DMS79 (cell line): ENCODE measurements around the gene HECW1.
"Not testable (repeated sequence)": the region's sequence is repeated elsewhere in the genome, so short reads cannot be mapped to it uniquely, and the experiment has no call there.

Experiments
- DNase-seq: peaks from one replicate; lab custom pipeline; 2025; lab: John Stamatoyannopoulos, UW

Gene HECW1

DNA sequence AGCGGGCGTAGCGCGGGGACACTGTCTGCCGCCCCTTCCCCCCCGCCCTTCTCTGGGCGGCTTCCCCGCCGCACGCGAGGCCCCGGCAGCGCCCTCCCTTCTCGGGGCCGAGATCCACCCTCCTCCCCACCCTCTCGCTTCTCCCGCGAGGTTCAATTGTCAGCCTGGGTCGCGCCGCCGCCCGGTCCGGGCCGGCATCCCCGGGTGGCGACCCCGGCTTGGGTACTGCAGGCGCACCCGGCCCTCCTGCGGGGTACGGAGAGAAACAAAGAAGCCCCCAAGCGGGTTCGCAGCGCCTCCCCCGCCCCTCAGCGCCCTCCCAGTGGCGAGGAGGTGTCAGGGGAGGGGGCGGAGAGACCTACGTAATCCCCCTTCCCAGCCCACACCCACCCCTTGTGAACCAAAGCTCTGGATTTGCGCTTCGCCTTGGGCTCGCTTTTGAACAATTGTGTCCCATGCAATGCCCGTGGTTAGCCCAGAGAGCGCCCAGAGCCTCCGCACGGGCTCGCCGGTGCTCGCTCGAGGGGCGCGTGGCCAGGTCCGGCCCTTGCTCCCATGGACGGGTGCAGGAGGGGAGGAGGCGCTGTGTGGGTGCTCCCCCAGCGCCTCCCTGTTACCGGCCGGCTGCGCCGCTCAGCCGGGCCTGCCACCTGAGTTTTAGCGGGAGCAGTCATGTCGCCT is 634 bp downstream of the HECW1 start:
- DNase-seq = no peak

DNA sequence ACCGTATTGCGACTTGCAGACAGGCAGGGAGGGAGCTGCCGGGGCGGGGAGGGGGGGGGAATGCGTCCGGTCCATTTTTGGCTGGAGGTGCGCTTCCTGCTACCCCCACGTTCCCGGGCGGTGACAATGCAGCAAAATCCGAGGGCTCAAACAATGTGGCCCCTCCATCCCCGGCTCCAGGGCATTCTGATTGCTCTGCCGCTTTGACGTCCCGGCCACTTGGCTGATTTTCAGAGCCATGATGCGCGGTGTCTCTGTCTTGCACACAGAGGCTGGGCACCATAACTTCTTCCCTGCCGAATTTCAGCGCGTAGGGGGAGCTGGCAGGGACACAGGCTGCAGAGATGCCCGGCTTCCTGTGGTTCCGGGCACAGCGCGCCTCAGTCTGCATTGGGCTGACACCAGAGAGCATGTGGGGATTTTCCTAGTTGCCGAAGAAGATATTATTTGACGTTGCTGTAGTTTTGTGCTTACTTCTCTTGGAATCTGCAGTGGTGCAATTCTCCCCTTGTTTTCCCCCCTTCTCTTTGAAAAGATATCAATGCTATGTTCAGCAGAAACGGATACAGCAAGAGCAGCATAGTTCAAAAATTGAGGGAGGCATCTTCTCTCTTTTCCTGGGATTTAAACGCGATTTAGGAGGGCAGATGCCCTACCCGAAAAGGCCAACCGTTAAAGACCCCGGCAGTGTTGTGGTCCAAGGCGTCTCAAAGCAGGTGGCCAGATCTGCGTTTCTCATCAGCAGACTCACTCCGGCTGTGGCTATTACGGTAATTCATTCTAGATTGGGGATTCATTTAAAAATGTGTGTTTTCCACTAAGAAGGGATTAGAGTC is 1.4 kb downstream of the HECW1 start:
- no peak for DNase-seq

DNA sequence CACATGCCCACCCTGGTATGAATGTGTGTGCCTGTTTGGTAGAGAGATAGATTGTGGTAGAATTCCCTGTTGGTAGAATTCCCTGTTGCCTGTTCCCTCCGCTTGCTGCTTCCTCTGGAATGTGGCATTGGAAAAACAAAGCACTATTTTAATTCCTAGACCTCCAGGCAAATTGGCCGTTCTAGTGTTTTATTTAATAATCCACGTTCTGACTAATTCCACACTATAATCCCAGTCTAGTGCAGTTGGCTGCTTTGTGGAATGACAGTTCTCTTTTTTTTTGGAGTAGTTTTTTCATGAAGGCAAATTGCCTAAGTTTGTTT is 2.0 kb downstream of the HECW1 start:
- no peak for DNase-seq

DNA sequence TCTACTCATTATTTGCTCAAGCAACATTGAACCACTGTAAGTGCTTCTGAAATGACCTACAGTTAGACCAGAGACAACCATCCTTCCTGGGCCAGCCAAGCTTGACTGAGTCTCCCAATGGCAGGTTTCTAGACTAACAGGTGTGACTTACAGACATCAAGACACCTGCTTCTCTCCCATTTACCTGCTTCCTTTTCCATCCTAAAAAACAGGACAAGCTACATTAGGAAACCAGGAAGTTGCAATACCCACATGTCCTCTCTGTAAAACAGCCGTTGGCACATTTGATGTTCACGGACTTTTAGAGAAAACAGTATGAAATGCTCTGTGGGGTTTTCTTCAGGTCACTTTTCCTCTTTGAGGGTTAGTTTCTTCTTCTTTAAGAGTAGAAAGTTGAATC is 4.0 kb downstream of the HECW1 start:
- no peak for DNase-seq

DNA sequence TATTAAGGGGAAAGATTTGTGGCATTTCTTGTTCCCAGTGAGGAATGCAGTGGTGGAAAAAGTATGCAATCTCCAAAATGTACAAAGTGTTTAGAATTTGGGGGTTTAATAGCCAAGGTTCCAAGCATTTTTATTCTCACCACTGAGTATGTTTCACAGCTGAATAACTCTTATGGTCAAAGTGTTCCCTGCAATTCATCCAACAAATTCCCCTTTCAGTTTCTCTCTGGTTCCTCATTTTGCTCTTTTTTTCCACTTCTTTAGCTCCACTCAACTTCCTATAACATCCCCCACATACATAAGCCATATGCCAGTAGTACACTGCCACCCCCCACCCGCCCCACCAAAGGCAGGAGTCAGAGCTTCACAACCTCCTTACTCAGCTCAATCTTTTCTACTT is 4.6 kb downstream of the HECW1 start:
- no peak for DNase-seq

DNA sequence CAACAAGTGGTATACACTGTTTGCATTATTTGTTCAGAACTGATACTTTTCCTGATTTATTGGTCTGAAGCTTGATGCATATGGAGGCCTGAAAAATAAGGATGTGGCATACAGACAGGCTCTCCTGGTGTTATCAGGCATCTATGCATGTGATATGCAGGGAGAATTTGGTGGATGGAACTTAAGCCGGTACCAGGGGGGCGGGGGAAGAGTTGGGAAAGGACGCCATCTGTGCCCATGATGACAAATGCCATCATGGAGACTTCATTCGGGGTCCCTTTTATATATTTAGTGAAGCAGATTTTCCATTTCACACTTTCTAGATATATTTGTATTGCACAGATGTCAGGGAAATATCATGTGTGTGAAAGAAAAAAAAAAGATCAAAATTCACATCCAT is 5.4 kb downstream of the HECW1 start:
- DNase-seq = no peak

DNA sequence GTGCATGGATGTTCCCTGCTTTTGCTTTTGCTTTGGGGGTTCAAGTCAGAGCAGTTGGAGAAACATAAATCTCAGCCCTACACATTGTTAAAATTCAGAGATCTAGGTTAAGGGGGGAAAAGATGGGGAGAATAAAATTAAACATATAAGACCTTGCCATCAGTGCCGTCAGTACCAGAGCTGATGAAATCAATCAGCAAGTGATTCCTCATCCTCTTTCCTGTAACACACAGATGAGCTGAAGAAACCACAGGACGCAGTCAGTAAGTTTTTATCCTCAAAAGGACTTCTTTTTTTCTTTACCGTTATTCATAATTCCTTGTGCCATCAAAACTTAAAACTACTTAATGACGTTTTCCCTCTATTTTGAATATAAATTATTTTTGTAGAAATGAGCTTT is 5.9 kb downstream of the HECW1 start:
- DNase-seq = no peak

DNA sequence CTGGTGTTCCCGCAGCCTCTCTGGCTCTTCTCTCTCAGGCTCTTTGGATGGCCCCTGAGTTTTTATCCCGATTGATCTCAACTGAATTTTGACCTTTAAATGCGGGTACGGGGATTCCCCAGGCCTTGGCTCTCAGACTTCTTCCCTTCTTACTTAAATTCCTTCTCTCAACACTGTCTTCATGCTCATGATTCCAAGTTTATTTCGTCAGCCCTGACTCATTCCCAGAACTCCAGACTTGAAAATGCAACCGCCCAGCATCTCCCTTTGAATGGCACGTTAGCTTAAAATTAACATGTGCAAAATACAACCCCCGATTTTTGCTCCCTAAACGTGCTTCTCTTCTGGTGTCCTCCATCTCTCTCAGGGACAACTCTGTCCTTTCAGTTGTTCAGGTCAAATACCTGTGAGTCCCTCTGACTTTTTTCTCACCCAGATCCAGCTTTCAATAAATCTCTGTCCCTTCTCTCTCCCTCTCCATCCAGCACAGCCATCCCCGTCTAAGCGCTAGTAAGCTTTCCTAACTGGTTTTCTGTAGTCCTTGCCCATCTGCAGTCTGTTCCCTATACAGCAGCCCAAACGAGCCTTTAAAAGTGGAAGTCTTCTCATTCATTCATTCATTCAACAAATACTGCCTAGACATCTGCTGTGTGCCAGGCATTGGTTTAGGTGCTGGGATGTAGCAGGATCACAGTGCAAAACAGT is 7.1 kb downstream of the HECW1 start:
- DNase-seq = no peak

DNA sequence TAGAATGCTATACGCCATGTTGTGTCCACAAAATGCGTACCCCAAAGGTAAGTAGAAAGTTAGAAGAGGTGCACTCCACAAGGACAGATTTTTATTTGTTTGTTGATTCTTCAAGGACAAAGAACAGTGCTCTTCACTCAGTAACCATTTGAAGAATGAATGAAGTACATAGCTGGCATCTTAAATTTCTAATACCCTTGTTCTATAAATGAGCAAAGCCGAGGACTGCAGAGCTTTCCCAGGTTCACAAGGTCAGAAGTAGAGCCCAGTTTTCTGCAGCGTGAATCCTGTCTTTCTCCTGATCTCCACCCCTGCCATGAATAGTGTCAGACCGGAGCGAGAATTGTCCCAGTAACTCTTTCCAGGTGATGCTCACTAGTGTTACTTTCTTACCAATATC is 9.5 kb downstream of the HECW1 start:
- DNase-seq = no peak

DNA sequence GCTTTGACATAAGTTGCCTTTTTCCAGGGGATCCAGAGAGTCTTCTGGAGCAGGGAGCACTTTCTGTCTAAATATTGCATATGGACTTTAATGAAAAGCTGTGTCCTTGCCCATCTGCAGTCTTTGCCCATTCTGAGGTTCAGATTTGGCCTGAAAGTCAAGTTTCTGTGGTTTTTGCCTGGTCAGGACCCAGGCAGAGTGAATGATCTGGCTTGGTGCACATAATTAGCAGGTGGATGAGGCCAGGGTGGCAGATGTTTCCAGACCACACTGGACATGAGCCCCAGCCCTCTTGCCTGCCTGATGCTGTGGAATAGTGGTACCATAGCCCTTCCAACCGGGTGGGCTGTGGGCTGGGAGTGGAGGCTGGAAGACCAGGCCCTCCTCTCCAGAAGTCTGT is 11.0 kb downstream of the HECW1 start:
- DNase-seq = no peak

DNA sequence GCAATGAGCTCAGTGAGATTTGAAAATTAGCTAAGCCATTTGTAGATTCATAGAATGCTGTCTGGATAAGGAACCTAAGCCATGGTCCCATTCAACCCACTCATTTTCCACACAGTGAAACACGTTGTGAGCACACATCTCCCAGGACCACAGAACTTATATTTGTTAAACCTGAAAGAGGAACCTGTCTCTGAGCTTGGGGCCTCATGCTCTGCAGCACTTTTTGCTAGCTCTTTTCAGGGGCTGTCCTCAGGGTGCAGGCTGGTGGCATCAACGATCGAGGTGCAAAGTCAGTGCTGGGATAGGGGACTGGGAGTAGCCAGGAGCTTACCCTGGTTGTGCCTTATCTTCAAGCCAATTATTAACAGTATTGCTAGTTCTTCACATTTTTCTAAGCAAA is 11.9 kb downstream of the HECW1 start:
- no peak for DNase-seq

DNA sequence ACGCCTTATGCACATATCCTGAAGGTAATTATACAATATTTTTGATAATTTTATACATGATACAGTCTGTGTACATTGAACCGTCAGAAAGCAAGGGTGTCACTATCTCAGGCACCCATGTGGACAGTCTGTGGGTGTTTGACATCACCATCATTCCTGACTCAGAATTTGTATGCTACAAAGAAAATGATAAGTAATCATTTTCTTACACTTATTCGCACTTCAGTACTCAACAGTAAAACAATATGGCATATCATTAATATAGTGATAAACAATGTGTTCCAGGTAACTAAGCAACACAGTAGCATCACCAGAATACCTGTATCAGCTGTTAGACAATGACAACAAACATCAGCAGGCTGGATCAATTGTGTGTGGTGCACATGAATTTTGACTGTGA is 17.9 kb downstream of the HECW1 start:
- no peak for DNase-seq

DNA sequence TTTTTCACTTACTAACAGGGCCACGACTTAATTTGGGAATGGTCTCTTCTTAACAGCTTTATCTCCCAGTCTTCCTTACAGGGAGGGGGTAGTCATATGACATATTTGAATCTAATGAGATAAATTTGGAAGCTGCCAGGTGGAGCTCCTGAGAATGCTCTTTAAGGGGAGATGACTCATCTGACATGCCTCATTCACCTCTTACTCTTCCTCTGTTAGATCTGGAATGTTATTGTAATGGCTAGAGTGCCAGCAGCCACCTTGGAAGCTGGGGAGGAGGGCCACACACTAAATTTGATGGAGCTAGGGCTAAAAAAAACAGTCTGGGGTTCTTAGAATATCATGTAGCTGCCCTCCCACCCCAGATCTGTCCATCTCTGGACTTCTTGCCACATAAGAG is 22.7 kb downstream of the HECW1 start:
- DNase-seq = no peak

DNA sequence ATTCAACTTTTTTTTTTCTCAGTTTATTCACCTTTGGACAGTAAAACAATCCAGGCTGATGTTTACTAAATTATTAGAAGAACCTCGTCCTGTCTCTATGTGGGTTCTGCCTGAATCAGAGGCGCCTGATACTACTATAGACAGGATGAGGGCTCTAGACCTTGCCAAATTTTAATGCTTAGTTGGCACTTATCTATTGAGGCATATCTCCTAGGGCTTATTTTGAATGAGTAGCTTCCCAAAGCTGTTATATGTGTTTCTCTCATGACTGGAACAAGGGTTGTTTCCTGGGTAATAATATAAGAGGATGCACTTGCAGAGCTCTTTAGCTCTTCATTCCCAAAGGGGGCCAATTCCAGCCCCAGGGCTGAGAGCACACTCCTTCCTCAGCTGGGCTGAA is 23.6 kb downstream of the HECW1 start:
- DNase-seq = no peak

DNA sequence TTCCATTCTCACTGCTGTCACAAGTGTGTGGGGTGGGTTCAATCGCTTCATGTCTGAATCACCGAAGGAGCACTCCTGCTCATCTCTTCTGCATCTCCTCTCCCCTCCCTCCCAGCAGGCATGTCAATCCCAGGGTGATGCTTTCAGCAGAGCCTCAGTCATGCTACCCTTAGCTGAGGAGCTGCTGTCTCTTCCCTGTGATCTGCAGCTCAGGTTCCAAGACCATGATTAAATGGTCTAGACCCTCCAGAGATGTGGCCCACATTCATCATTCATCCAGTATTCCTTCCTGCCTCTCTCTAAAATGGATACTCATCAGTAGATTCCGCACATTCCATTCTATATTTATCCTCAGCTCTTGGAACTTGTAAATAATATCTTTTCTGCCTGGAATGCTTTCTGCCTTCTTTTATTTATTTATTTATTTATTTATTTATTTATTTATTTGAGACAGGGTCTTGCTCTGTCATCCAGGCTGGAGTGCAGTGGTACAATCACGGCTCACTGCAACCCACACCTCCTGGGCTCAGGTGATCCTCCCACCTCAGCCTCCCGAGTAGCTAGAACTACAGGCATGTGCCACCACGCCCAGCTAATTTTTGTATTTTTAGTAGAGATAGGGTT is 24.8 kb downstream of the HECW1 start:
- not testable (repeated sequence) for DNase-seq

DNA sequence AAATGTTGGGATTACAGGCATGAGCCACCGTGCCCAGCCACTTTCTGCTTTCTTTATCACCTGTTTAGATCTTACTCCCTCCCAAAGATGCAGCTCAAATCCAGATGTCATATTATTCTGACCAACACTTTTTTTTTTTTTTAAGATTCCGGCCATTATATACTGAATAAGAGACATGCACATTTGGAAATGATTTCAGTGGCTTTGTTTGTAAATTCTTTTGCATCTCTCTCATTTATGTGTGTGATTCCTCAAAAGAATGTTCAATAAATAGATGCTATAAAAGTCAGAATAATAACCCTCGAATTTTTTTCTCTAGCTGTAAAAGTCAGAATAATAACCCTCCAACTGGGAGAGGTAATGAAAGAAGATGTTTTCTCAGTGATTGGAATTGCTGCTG is 25.4 kb downstream of the HECW1 start:
- DNase-seq = no peak

DNA sequence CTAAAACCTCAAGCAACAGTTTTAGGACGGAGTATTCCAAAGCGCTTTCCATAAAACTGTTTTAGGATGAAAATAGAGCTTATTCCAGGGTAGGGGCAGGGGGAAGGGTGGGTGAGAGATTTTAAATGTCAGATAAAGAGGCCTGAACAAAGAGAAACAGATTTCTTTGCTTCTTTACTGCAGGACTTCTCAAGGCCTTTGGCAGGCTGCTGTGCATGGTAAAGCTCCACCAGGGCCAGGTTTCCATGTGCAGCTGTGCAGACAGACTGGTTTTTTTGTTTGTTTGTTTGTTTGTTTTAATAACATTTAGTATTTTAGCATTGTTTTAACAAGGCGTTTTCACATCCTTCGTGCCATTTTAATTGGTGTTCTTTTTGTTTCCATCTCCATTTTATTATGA is 26.3 kb downstream of the HECW1 start:
- DNase-seq = no peak

DNA sequence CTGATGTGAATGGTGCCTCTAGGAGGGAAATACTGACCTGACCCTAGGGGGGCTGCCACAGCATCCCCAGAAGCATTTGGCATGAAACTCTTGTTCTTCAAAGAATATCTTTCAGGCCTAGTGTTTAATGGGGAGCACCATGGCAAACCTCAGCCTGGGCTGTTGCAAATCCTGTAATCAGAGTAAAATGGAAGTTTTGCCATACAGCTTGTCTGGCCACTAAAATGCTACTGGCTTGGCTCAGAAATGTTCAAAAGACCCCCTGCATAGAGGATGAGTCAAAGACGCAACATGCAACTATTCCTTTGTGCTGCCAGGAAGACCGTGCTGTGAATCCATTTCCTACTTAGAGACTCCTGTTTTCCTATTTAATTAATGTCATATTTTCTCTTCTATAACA is 26.7 kb downstream of the HECW1 start:
- no peak for DNase-seq

DNA sequence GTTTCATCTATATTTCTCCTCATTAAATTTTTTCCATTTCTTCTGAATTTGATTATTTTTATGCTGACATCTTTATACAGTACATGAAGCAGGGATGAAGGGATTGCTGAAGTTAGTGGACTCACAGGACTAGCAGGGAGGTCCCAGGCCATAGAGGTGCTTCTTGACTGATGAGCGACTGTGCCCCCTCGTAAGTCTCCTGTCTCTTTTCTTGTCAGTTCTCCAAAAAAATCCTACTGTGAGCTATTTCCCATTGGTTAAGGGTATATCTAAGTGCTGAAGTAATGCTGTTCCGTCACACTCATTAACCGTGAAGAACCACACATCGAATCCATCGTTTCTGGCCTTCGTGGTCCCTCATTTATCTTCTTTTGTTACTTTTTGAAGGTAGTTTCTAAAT is 27.7 kb downstream of the HECW1 start:
- DNase-seq = no peak

DNA sequence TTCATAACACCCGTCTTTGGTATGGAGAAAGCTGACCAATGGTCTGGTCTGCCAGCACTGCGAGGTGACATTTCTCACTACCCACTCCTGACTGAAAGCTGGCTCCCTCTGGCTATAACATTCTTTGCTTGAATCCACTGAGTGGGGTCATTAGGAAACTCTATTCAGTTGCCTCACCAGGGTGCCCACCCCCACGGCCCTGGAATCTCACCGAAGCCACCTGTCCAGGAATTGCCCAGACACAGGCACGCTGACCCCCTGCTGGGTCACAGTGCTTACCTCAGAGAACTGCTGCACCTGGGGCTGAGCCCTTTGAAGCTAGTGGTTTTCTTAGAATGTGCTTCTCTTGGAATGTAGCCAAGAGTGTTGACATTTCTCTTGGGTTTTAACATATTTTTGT is 28.6 kb downstream of the HECW1 start:
- no peak for DNase-seq

DNA sequence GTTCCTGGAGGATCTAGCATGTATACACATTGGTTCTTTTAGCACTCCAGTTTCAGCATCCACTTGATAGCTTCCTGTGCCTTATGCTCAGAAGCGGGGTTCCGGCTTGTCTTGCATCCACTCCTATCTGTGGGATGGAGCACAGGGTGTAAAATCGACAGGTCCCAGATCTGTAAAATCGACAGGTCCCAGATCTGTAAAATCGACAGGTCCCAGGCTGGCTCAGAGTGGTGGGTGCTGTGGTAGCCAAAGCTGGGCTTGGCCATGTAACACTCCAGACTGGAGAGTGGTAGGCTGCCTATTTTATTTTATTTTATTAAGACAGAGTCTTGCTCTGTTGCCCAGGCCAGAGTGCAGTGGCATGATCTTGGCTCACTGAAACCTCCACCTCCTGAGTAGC is 30.3 kb downstream of the HECW1 start:
- DNase-seq = no peak

DNA sequence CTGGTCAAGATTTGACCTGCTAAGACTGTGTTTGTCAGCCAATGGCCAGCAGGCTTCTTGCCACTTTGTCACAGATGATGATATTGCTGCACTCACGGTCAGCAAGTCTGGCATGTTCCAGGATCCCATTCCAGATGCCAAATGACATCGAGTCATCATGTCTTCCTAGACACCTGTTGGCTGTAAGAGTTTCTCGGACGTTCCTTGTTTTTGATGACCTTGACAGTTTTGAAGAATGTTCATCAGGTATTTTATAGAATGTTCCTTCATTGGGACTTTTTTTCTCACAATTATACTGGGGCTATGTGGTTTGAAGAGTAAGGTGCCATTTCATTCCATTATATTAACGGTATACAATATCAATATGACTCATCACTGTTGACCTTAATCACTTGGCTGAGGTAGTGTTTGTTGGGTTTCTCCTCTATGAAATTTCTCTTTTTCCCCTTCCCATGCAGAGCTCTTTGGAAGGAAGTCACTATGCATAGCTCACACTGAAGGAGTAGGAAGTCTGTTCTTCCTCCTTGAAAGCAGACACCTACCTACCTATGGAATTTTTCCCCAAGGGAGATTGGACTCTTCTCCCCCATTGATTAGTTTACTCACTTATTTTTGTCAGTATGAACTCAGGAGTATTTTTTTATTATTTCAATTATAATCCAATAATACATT is 31.6 kb downstream of the HECW1 start:
- DNase-seq = no peak
